Testis (tissue), 2 donors: ENCODE data around the gene PSMB10.

Source experiments
- CTCF ChIP-seq, 3 experiments: fragments of 450-650 bp in 2 of 3; fragments of 200-600 bp in 1 of 3; sonication (generic) in 1 of 3; IDR thresholded peaks; one replicate each; pipeline ENCODE4 v1.5.1; 2016 to 2019; ENCODE audit warnings: antibody characterized with exemption in 3 of 3, mild to moderate bottlenecking in 2 of 3, moderate library complexity in 1 of 3
- POLR2A ChIP-seq: fragments of 450-650 bp; IDR thresholded peaks from one replicate; pipeline ENCODE4 v1.6.1; 2017; ENCODE audit warnings: antibody characterized with exemption, mild to moderate bottlenecking, moderate library complexity

GRCh38 chr16:67963292-67963661, 26.6 kb upstream of the PSMB10 start:
- TF ChIP-seq POLR2A: no peak
- TF ChIP-seq CTCF (IDR thresholded peaks at IDR 0.05): no peak
